Tibial nerve (tissue), 4 donors: ENCODE data around the gene PEX13.

Source experiments
- CTCF ChIP-seq, 5 experiments: fragments of 200-600 bp in 3 of 5; fragments of 450-650 bp in 2 of 5; sonication (generic) in 3 of 5; IDR thresholded peaks; one replicate each; pipeline ENCODE4 v1.5.1; 2016 to 2019; ENCODE audit warnings: antibody characterized with exemption in 5 of 5, mild to moderate bottlenecking in 3 of 5, moderate library complexity in 2 of 5
- EP300 ChIP-seq, 2 donors: sonication (generic); formaldehyde crosslinking; IDR thresholded peaks; one replicate each; pipeline ENCODE4 v1.6.1; 2017; ENCODE audit warnings: antibody characterized with exemption in 2 of 2, mild to moderate bottlenecking in 1 of 2
- POLR2A ChIP-seq, 2 donors: fragments of 450-650 bp; IDR thresholded peaks; one replicate each; pipeline ENCODE4 v1.6.1; 2017; ENCODE audit warnings: antibody characterized with exemption in 2 of 2, mild to moderate bottlenecking in 2 of 2, moderate library complexity in 2 of 2

- no peak for TF ChIP-seq CTCF (IDR thresholded peaks at IDR 0.05)
- TF ChIP-seq POLR2A (IDR thresholded peaks at IDR 0.05), result no peak
- TF ChIP-seq EP300 (IDR thresholded peaks at IDR 0.05), result no peak
Measured at GRCh38 chr2:61091485-61091884, 74.0 kb downstream of the PEX13 start.
